AG10803 (cell line): ENCODE measurements around the gene PACRG.

Experiments used
- DNase-seq: peaks from one replicate; pipeline ENCODE4 v3.0.0; 2010; ENCODE audit warnings: low read depth
- H3K4me3 ChIP-seq: 2 replicates; pipeline ENCODE4 v1.5.1; 2011; ENCODE audit warnings: mild to moderate bottlenecking, low read length, control low read depth
- TF ChIP-seq, protein P1 (sequence below): conservative IDR thresholded peaks from 2 replicates; pipeline ENCODE4 v1.5.1; 2011; ENCODE audit warnings: mild to moderate bottlenecking, low read length, control low read depth, inconsistent platforms

PACRG gene

DNA sequence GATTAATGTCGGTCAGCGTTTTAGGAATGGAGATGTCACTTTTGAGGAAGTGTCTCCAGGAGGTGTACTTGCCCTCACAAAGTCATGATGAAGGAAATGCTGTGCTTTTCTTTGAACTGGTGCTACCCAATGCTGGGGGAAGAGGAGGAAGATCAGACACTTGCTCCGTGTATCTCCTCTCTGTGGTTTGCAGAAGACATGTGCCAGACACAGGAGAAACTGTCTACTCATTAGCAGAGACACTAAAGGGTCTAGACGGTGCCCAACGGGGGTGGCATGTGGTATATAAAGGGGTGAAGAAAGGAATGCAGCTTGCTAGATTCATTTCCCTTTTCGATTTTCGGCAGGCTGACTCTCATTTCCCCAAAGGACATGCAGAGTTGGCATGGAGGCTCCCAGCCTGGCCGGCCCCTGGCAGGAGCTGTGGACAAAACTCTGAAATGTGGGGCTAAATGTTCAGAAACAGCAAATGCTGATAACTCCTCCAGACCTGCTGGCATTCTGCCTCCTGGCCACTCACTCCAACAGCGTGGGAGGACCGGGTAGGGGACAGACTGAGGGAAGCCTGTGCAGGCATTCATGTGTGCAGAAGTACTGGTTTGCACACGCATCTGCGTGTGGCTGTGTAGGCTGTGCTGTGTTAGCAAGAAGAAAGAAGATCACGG lies 627.1 kb downstream of the PACRG start:
- TF ChIP-seq, protein P1, sequence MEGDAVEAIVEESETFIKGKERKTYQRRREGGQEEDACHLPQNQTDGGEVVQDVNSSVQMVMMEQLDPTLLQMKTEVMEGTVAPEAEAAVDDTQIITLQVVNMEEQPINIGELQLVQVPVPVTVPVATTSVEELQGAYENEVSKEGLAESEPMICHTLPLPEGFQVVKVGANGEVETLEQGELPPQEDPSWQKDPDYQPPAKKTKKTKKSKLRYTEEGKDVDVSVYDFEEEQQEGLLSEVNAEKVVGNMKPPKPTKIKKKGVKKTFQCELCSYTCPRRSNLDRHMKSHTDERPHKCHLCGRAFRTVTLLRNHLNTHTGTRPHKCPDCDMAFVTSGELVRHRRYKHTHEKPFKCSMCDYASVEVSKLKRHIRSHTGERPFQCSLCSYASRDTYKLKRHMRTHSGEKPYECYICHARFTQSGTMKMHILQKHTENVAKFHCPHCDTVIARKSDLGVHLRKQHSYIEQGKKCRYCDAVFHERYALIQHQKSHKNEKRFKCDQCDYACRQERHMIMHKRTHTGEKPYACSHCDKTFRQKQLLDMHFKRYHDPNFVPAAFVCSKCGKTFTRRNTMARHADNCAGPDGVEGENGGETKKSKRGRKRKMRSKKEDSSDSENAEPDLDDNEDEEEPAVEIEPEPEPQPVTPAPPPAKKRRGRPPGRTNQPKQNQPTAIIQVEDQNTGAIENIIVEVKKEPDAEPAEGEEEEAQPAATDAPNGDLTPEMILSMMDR, result no peak
- H3K4me3 ChIP-seq, result peak overlapping the region; percentile 26; the same call in 1 of the 2 replicates
- DNase-seq, result peak; percentile 29

DNA sequence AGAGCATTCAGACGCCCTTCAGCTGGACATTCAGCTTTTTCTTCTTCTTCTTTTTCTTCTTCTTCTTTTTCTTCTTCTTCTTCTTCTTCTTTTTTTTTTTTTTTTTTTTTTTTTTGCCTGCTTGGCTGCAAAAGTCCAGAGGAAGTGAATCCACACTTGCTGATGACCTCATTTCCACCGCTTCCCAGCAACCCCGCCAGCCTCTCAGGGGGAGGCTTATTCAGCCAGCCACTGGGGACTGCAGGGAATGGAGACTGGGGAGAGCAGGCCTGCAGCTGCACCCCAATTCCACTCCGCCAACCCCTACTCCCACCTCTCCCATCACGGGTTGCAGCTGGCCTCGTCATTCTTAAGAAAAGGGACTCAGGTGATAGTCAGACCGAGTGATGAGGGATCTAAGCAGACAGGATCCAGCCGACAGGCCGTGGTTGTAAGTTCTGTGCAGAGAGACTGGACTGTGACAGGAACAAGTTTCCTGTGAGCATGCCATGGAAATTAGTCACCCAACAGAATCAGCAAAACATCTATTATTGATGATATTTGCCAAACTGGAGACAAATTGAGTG lies 627.7 kb downstream of the PACRG start:
- DNase-seq, result peak; percentile 61
- H3K4me3 ChIP-seq, result peak overlapping the region; percentile 26
- TF ChIP-seq, protein P1, result no peak

DNA sequence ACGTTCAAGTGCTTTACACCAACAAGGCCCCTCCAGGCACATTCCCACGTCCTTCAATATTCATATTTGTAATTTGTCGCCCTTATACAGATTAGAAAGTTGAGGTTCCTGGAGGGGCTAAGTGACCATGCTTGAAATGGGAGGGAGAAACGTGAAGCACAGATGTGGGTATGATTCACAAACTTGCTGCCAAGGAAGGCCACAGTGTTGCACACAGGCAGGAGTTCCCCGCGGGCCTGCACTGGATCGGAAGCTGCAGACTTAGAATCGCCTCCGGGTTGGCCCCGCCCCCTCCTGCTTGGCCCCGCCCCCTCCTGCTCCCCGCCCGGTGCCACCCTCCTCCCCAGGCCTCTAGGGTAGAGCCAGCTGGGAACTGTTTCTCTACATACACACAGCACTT lies 628.5 kb downstream of the PACRG start:
- no peak overlapping the region for H3K4me3 ChIP-seq
- TF ChIP-seq, protein P1, result no peak
- peak; percentile 87 for DNase-seq

DNA sequence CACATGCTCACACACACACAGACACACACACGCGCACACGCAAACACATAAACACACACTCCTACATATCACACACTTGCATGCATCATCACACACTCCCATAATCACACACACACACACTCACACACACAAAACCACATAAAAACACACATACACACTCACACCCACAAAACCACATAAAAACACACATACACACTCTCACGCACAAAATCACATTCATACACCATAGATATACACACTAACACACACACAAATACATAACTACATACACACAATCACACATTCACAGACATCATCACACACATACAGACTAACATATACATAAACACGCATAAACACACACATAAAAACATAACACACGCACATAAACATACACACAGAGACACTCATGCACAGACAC lies 629.0 kb downstream of the PACRG start:
- no peak for DNase-seq
- TF ChIP-seq, protein P1, result no peak
- no peak overlapping the region for H3K4me3 ChIP-seq

DNA sequence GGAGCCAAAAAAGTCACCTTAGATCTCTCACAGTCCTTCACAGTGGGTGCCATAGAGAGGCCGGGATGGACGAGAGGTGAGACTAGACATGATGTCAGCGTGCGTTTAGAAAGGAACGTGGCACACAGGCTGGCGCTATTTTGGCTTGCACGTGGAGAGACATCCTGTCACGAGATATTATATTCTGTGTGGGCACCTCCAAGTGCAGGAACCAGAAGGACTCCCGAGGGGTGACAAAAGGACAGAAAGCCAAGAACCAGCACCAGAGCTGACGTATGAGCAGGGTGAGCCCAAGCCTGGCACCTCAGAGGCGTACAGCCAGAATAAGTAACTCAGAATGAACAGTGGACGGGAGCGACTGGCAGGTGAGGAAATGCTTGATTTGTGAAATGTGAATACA lies 636.9 kb downstream of the PACRG start:
- DNase-seq, result no peak
- TF ChIP-seq, protein P1, result no peak
- H3K4me3 ChIP-seq, result no peak overlapping the region
